Gastrocnemius medialis (tissue), 4 donors: ENCODE measurements around the gene EFS. TPM values are rescaled to one million over a fixed set of nuclear protein-coding genes. Genes with fewer than 3 reads are reported as not detected.

ENCODE experiments used
- ATAC-seq, 2 donors: fragments of 150-250 bp; one replicate each; pipeline ENCODE4 v1.9.1; 2016
- DNase-seq, 2 donors: peaks; one replicate each; pipeline ENCODE4 v3.0.0-alpha.2; 2019
- H3K27ac ChIP-seq, 4 donors: fragments of 200-600 bp; sonication (generic); 1 replicate in 1 of 4; 2 replicates in 3 of 4; pipeline ENCODE4 v1.5.1; 2016 to 2018; ENCODE audit warnings: mild to moderate bottlenecking in 2 of 4, moderate library complexity in 1 of 4
- H3K27me3 ChIP-seq, 3 donors: fragments of 200-600 bp; sonication (generic) in 2 of 3; 1 replicate in 1 of 3; 2 replicates in 2 of 3; pipeline versions ENCODE4 v1.5.1 to v1.6.0; 2016 to 2019; ENCODE audit warnings: mild to moderate bottlenecking in 1 of 3, moderate library complexity in 1 of 3
- H3K36me3 ChIP-seq, 2 donors: fragments of 200-600 bp; sonication (generic) in 1 of 2; one replicate each; pipeline ENCODE4 v1.5.1; 2017 to 2018
- H3K4me1 ChIP-seq, 2 donors: fragments of 200-600 bp; sonication (generic) in 1 of 2; one replicate each; pipeline ENCODE4 v1.5.1; 2016 to 2017; ENCODE audit warnings: mild to moderate bottlenecking in 2 of 2
- H3K4me3 ChIP-seq, 4 donors: fragments of 200-600 bp; sonication (generic) in 3 of 4; 1 replicate in 1 of 4; 2 replicates in 3 of 4; pipeline ENCODE4 v1.5.1; 2016 to 2019; ENCODE audit warnings: mild to moderate bottlenecking in 2 of 4
- H3K9me3 ChIP-seq, 3 donors: fragments of 200-600 bp; sonication (generic) in 2 of 3; 1 replicate in 1 of 3; 2 replicates in 2 of 3; pipeline ENCODE4 v1.5.1; 2016 to 2019
- CTCF ChIP-seq, 5 experiments: fragments of 450-650 bp in 3 of 5; fragments of 200-600 bp in 2 of 5; sonication (generic) in 2 of 5; IDR thresholded peaks in 4 of 5; conservative IDR thresholded peaks in 1 of 5; 1 replicate in 4 of 5; 2 replicates in 1 of 5; pipeline ENCODE4 v1.5.1; 2016 to 2019; ENCODE audit warnings: antibody characterized with exemption in 5 of 5, mild to moderate bottlenecking in 3 of 5, moderate library complexity in 3 of 5
- POLR2A ChIP-seq, 2 donors: fragments of 450-650 bp; IDR thresholded peaks; one replicate each; pipeline ENCODE4 v1.6.1; 2017; ENCODE audit warnings: antibody characterized with exemption in 2 of 2, mild to moderate bottlenecking in 2 of 2, moderate library complexity in 2 of 2
- in situ Hi-C, 4 donors: fragments of 200-750 bp; cut with MboI; loops; one replicate each; pipeline versions ENCODE4 v1.15.0 to v1.8.0; 2017; ENCODE audit warnings: low sequenced_read_pairs in 4 of 4
- intact Hi-C: fragments of 100-400 bp; cut with DNase I; formaldehyde crosslinking; loops from one replicate; pipeline ENCODE4 v1.15.1; 2023; ENCODE audit warnings: low total_unique reads
- total RNA-seq, 4 donors: library from RNA; depleted of rRNA; stranded (reverse); fragments of >200 nt; gene quantifications; one replicate each; pipeline versions ENCODE4 v1.1.0 to v1.2.3, GENCODE V29; 2016

EFS gene
- total RNA-seq, 4 donors from 2014 or later: 0.31 to 4.1 (median 1.6) TPM

- Histone ChIP-seq H3K27me3 (no peaks in the 10 kb centered on the region), H3K4me1 (no peaks in the 10 kb centered on the region), H3K4me3 (no peak overlapping the region), H3K36me3 (no peaks in the 10 kb centered on the region), H3K9me3 (no peaks in the 10 kb centered on the region), H3K27ac (peak overlapping the region in 1 of 4 donors; percentile 48)
- intact Hi-C loops: loop anchor here (5.0 kb wide), 1 partner anchor 108 kb away; no protein-coding TSS in a partner anchor
- DNase-seq (no peak), ATAC-seq (no peak)
- no peak for TF ChIP-seq POLR2A (IDR thresholded peaks at IDR 0.05)
- TF ChIP-seq CTCF (IDR thresholded peaks at IDR 0.05 in 4 of 5, conservative IDR thresholded peaks at IDR 0.05 in 1 of 5): no peak
- in situ Hi-C loops: loop anchor here in 1 of 4 donors (10.0 kb wide), 1 partner anchor 111 kb away; no protein-coding TSS in a partner anchor
These were observed 10.7 kb upstream of the EFS start for GRCh38 chr14:23375527-23376251.

GRCh38 chr14:23373041-23373440, 8.1 kb upstream of the EFS start:
- in situ Hi-C loops: loop anchor here in 1 of 4 donors (10.0 kb wide), 1 partner anchor 108 kb away; no protein-coding TSS in a partner anchor
- ATAC-seq: peak in 1 of 2 donors; percentile 2
- intact Hi-C loops: no loop called here
- H3K4me3 ChIP-seq: no peak overlapping the region
- no peaks in the 10 kb centered on the region for H3K9me3 ChIP-seq
- DNase-seq: peak in 1 of 2 donors; percentile 54
- TF ChIP-seq CTCF (IDR thresholded peaks at IDR 0.05 in 4 of 5, conservative IDR thresholded peaks at IDR 0.05 in 1 of 5) (no peak), POLR2A (IDR thresholded peaks at IDR 0.05) (no peak)
- H3K36me3 ChIP-seq: no peaks in the 10 kb centered on the region
- H3K27me3 ChIP-seq: no peaks in the 10 kb centered on the region
- no peaks in the 10 kb centered on the region for H3K4me1 ChIP-seq
- H3K27ac ChIP-seq: no peak overlapping the region

GRCh38 chr14:23372509-23372908, 7.5 kb upstream of the EFS start, which contains the start of gene IL25:
Gene IL25, plus strand, starts transcription at chr14:23372809.
- Histone ChIP-seq H3K4me1 (no peaks in the 10 kb centered on the region), H3K9me3 (no peaks in the 10 kb centered on the region), H3K36me3 (no peaks in the 10 kb centered on the region), H3K4me3 (no peak within 1 kb of the TSS), H3K27me3 (no peaks in the 10 kb centered on the region), H3K27ac (no peak within 1 kb of the TSS)
- TF ChIP-seq CTCF (IDR thresholded peaks at IDR 0.05 in 4 of 5, conservative IDR thresholded peaks at IDR 0.05 in 1 of 5) (no peak), POLR2A (IDR thresholded peaks at IDR 0.05) (no peak)
- DNase-seq (no peak), ATAC-seq (no peak)
- in situ Hi-C loops: loop anchor here in 1 of 4 donors (10.0 kb wide), 1 partner anchor 108 kb away; no protein-coding TSS in a partner anchor
- intact Hi-C loops: no loop called here

GRCh38 chr14:23371865-23372264, 6.9 kb upstream of the EFS start:
- TF ChIP-seq POLR2A (IDR thresholded peaks at IDR 0.05) (no peak), CTCF (IDR thresholded peaks at IDR 0.05 in 4 of 5, conservative IDR thresholded peaks at IDR 0.05 in 1 of 5) (no peak)
- no peak for DNase-seq
- Histone ChIP-seq H3K4me3 (no peak overlapping the region), H3K9me3 (no peaks in the 10 kb centered on the region), H3K4me1 (no peaks in the 10 kb centered on the region), H3K27ac (no peak overlapping the region), H3K36me3 (no peaks in the 10 kb centered on the region), H3K27me3 (peaks cover 0 to 3% (median 0%) of the 10 kb centered on the region in 3 donors)
- intact Hi-C loops (no loop called here), in situ Hi-C loops (loop anchor here in 1 of 4 donors (10.0 kb wide), 1 partner anchor 107 kb away; no protein-coding TSS in a partner anchor)
- ATAC-seq: no peak
